ENCODE data around the gene PLSCR1.

- TF ChIP-seq, protein P1, sequence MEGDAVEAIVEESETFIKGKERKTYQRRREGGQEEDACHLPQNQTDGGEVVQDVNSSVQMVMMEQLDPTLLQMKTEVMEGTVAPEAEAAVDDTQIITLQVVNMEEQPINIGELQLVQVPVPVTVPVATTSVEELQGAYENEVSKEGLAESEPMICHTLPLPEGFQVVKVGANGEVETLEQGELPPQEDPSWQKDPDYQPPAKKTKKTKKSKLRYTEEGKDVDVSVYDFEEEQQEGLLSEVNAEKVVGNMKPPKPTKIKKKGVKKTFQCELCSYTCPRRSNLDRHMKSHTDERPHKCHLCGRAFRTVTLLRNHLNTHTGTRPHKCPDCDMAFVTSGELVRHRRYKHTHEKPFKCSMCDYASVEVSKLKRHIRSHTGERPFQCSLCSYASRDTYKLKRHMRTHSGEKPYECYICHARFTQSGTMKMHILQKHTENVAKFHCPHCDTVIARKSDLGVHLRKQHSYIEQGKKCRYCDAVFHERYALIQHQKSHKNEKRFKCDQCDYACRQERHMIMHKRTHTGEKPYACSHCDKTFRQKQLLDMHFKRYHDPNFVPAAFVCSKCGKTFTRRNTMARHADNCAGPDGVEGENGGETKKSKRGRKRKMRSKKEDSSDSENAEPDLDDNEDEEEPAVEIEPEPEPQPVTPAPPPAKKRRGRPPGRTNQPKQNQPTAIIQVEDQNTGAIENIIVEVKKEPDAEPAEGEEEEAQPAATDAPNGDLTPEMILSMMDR (IDR thresholded peaks at IDR 0.05; ENCODE audit: low read depth, low read length, poor library complexity, severe bottlenecking) = no peak
- no peak for TF ChIP-seq EZH2phosphoT487 (IDR thresholded peaks at IDR 0.05; ENCODE audit: borderline replicate concordance, low read length)
Observed at GRCh38 chr3:146466604-146467003, 77.8 kb downstream of the PLSCR1 start.
